ENCODE data around the gene ZNF787. TPM values are rescaled to one million over a fixed set of nuclear protein-coding genes. Genes with fewer than 3 reads are reported as not detected.

The ZNF787 gene
- total and polyA plus RNA-seq, 2 of the 4 experiments (the other 2 are of a cell fraction) = 4.8 to 11.2 TPM

GRCh38 chr19:56147307-56147706, 26.2 kb upstream of the ZNF787 start:
- Histone ChIP-seq H4K20me1 (ENCODE audit: insufficient read depth, low read length) (peaks cover 14% of the 10 kb centered on the region), H3K9ac (ENCODE audit: low read depth, low read length) (no peak overlapping the region), H3K4ac (ENCODE audit: low read depth, low read length) (no peak overlapping the region), H2BK120ac (ENCODE audit: low read depth, low read length) (no peak overlapping the region), H2BK15ac (ENCODE audit: low read depth, low read length) (no peak overlapping the region), H3K27me3 (ENCODE audit: control insufficient read depth, insufficient read depth, low read length) (no peaks in the 10 kb centered on the region), H4K8ac (ENCODE audit: low read depth in 2 of 2, low read length in 2 of 2) (no peak overlapping the region), H2AFZ (replicated peaks; ENCODE audit: low read length, poor library complexity) (no peak overlapping the region), H2BK20ac (ENCODE audit: low read depth, low read length) (no peak overlapping the region), H3K56ac (ENCODE audit: extremely low read depth, insufficient read depth, low read length) (no peak overlapping the region), H4K5ac (ENCODE audit: low read depth, low read length) (no peak overlapping the region), H2AK9ac (replicated peaks; ENCODE audit: low read depth, low read length, poor library complexity) (no peak overlapping the region), H3K9me3 (ENCODE audit: control insufficient read depth, insufficient read depth, low read length) (no peaks in the 10 kb centered on the region), H2BK5ac (ENCODE audit: low read depth, low read length, poor library complexity, severe bottlenecking) (no peak overlapping the region), H3K27ac (ENCODE audit: insufficient read depth, low read length) (no peak overlapping the region), H3K4me2 (ENCODE audit: low read depth, low read length) (no peak overlapping the region), H3K4me1 (ENCODE audit: control insufficient read depth, insufficient read depth, low read length) (no peaks in the 10 kb centered on the region; the same call in 1 of the 2 replicates), H3K79me1 (ENCODE audit: low read depth in 1 of 2, low read length in 2 of 2) (peaks cover 22 to 42% of the 10 kb centered on the region in 2 experiments), H3K18ac (ENCODE audit: low read depth, low read length) (no peak overlapping the region), H3K23ac (ENCODE audit: low read depth, low read length) (no peak overlapping the region), H3K4me3 (ENCODE audit: insufficient read depth, low read depth, low read length) (no peak overlapping the region), H4K91ac (ENCODE audit: insufficient read depth, low read depth, low read length) (no peak overlapping the region), H3K9me1 (ENCODE audit: insufficient read depth, low read length) (peaks cover 17% of the 10 kb centered on the region; the same call in 1 of the 2 replicates), H2AK5ac (ENCODE audit: low read depth, low read length) (no peak overlapping the region), H3K36me3 (ENCODE audit: control insufficient read depth, insufficient read depth, low read length) (peaks cover 32% of the 10 kb centered on the region), H3K14ac (replicated peaks; ENCODE audit: low read depth, low read length) (no peak overlapping the region)
- ATAC-seq (ENCODE audit: low read depth) (no peak), DNase-seq (no peak)
- in situ Hi-C loops (cut with MboI; ENCODE audit: low sequenced_read_pairs) = loop anchor here (25.0 kb wide), 2 partner anchors 460 to 1685 kb away; partner anchors contain the start of genes CDC42EP5, EPN1 and LENG9
- intact Hi-C loops (cut with micrococcal nuclease) = no loop called here
- TF ChIP-seq RFX5 (IDR thresholded peaks at IDR 0.05; ENCODE audit: low read depth, low read length) (no peak), CHD1 (IDR thresholded peaks at IDR 0.05; ENCODE audit: low read depth, low read length) (no peak), CTCF (conservative IDR thresholded peaks at IDR 0.05; ENCODE audit: low read depth, low read length) (no peak), NFE2L2 (IDR thresholded peaks at IDR 0.05; ENCODE audit: low read depth, low read length) (no peak), SMC3 (IDR thresholded peaks at IDR 0.05; ENCODE audit: low read depth, low read length) (no peak), MAFK (IDR thresholded peaks at IDR 0.05; ENCODE audit: low read depth, low read length) (no peak), FOS (IDR thresholded peaks at IDR 0.05; ENCODE audit: low read depth, low read length) (no peak), MXI1 (IDR thresholded peaks at IDR 0.05; ENCODE audit: borderline replicate concordance, low read depth, low read length) (no peak), MAZ (IDR thresholded peaks at IDR 0.05; ENCODE audit: borderline replicate concordance, low read depth, low read length) (no peak), POLR2A (IDR thresholded peaks at IDR 0.05; ENCODE audit: low read depth, low read length) (no peak), CEBPB (IDR thresholded peaks at IDR 0.05; ENCODE audit: low read depth, low read length) (no peak), RCOR1 (IDR thresholded peaks at IDR 0.05; ENCODE audit: insufficient replicate concordance, low read length) (no peak)
- TF ChIP-seq, protein P1, sequence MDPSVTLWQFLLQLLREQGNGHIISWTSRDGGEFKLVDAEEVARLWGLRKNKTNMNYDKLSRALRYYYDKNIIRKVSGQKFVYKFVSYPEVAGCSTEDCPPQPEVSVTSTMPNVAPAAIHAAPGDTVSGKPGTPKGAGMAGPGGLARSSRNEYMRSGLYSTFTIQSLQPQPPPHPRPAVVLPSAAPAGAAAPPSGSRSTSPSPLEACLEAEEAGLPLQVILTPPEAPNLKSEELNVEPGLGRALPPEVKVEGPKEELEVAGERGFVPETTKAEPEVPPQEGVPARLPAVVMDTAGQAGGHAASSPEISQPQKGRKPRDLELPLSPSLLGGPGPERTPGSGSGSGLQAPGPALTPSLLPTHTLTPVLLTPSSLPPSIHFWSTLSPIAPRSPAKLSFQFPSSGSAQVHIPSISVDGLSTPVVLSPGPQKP (IDR thresholded peaks at IDR 0.05; ENCODE audit: borderline replicate concordance, low read depth, low read length) = no peak
- TF ChIP-seq, protein P2, sequence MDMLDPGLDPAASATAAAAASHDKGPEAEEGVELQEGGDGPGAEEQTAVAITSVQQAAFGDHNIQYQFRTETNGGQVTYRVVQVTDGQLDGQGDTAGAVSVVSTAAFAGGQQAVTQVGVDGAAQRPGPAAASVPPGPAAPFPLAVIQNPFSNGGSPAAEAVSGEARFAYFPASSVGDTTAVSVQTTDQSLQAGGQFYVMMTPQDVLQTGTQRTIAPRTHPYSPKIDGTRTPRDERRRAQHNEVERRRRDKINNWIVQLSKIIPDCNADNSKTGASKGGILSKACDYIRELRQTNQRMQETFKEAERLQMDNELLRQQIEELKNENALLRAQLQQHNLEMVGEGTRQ (IDR thresholded peaks at IDR 0.05; ENCODE audit: low read depth, low read length) = no peak
- ChIA-PET POLR2A (ENCODE audit: unreplicated experiment) (no interaction called here), CTCF (no interaction called here)
- BruUV-seq (replicated peaks) = no TSS peak
- WGBS, 2 experiments (ENCODE audit: extremely low coverage in 2 of 2, insufficient read length in 1 of 2) = 97% methylated on average over 5 of the region's 22 CpGs; no CpG with 5 or more reads in 1 of the 2 experiments
- dilution Hi-C loops (cut with HindIII; ENCODE audit: low sequenced_read_pairs, unreplicated experiment) = no loop called here

All from IMR-90 (cell line).